Measurements from ENCODE around the gene RPL19.

RPL19 gene

GRCh38 chr17:39195568-39196160 is 4.4 kb upstream of the RPL19 start:
- no peak for DNase-seq (ENCODE audit: extremely low read depth, insufficient read length)
- Histone ChIP-seq H3K27me3 (replicated peaks; ENCODE audit: control insufficient read depth, insufficient read depth, low read length) (no peaks in the 10 kb centered on the region), H3K36me3 (ENCODE audit: control insufficient read depth, insufficient read depth, low read length) (peaks cover 6% of the 10 kb centered on the region), H3K4me3 (replicated peaks; ENCODE audit: low read depth, low read length) (peak overlapping the region; percentile 79)
- TF ChIP-seq CTCF (IDR thresholded peaks at IDR 0.05; ENCODE audit: insufficient read depth, low read length, poor library complexity, severe bottlenecking) = no peak

GRCh38 chr17:39196241-39196807 is 3.8 kb upstream of the RPL19 start:
- Histone ChIP-seq H3K36me3 (ENCODE audit: control insufficient read depth, insufficient read depth, low read length) (peaks cover 6% of the 10 kb centered on the region), H3K27me3 (replicated peaks; ENCODE audit: control insufficient read depth, insufficient read depth, low read length) (no peaks in the 10 kb centered on the region), H3K4me3 (replicated peaks; ENCODE audit: low read depth, low read length) (peak overlapping the region; percentile 79)
- DNase-seq (ENCODE audit: extremely low read depth, insufficient read length) = no peak
- no peak for TF ChIP-seq CTCF (IDR thresholded peaks at IDR 0.05; ENCODE audit: insufficient read depth, low read length, poor library complexity, severe bottlenecking)

GRCh38 chr17:39196808-39197291 is 3.2 kb upstream of the RPL19 start:
- Histone ChIP-seq H3K4me3 (replicated peaks; ENCODE audit: low read depth, low read length) (peak overlapping the region; percentile 79), H3K36me3 (ENCODE audit: control insufficient read depth, insufficient read depth, low read length) (peaks cover 8% of the 10 kb centered on the region), H3K27me3 (replicated peaks; ENCODE audit: control insufficient read depth, insufficient read depth, low read length) (no peaks in the 10 kb centered on the region)
- TF ChIP-seq CTCF (IDR thresholded peaks at IDR 0.05; ENCODE audit: insufficient read depth, low read length, poor library complexity, severe bottlenecking) = no peak
- DNase-seq (ENCODE audit: extremely low read depth, insufficient read length) = peak; percentile 47

- Histone ChIP-seq H3K36me3 (ENCODE audit: control insufficient read depth, insufficient read depth, low read length) (peaks cover 14% of the 10 kb centered on the region), H3K4me3 (replicated peaks; ENCODE audit: low read depth, low read length) (peak within 1 kb of the TSS; percentile 79), H3K27me3 (replicated peaks; ENCODE audit: control insufficient read depth, insufficient read depth, low read length) (no peaks in the 10 kb centered on the region)
- peak; percentile 74 for DNase-seq (ENCODE audit: extremely low read depth, insufficient read length)
- TF ChIP-seq CTCF (IDR thresholded peaks at IDR 0.05; ENCODE audit: insufficient read depth, low read length, poor library complexity, severe bottlenecking) = no peak
These were observed 2.5 kb upstream of the RPL19 start, which contains the start of gene CACNB1 for GRCh38 chr17:39197380-39198185. TSS of gene CACNB1 (minus strand) at chr17:39197669. CDS start at chr17:39197495, 174 bp downstream.

- H3K4me3 ChIP-seq (replicated peaks; ENCODE audit: low read depth, low read length) = peak overlapping the region; percentile 79
- no peak for TF ChIP-seq CTCF (IDR thresholded peaks at IDR 0.05; ENCODE audit: insufficient read depth, low read length, poor library complexity, severe bottlenecking)
- H3K27me3 ChIP-seq (replicated peaks; ENCODE audit: control insufficient read depth, insufficient read depth, low read length) = no peaks in the 10 kb centered on the region
- DNase-seq (ENCODE audit: extremely low read depth, insufficient read length) = no peak
- peaks cover 14% of the 10 kb centered on the region for H3K36me3 ChIP-seq (ENCODE audit: control insufficient read depth, insufficient read depth, low read length)
These were observed 1.9 kb upstream of the RPL19 start for GRCh38 chr17:39198186-39198566.
